Natural killer cell treated with Interleukin-12 subunit alpha and Interleukin-12 subunit beta and Interleukin-15 and Interleukin-18, amount 100 ng/mL, for 72 hours (primary cell): ENCODE results near the gene UBQLN1. TPM values are rescaled to one million over a fixed set of nuclear protein-coding genes. Genes with fewer than 3 reads are reported as not detected.
A peak's percentile ranks its signal among the peaks of the same experiment; 100 is the strongest.
"Not testable (repeated sequence)": the region's sequence is repeated elsewhere in the genome, so short reads cannot be mapped to it uniquely, and the experiment has no call there.

ENCODE experiments used
- ATAC-seq, 2 donors: fragments of 150-1000 bp; cut with Tn5 transposase in 1 of 2; sonication (Bioruptor Pico), chemical (Tn5 transposase) in 1 of 2; 2 replicates each; pipeline ENCODE4 v1.10.0; 2021
- DNase-seq: peaks from one replicate; pipeline ENCODE4 v3.0.0; 2022; ENCODE audit warnings: low spot score
- H3K27ac Mint-ChIP-seq, 2 donors: 1 replicate in 1 of 2; 2 replicates in 1 of 2; pipeline ENCODE4 v1.8.0; 2022; ENCODE audit warnings: mixed read lengths in 2 of 2, mild to moderate bottlenecking in 1 of 2, moderate library complexity in 1 of 2
- H3K27me3 Mint-ChIP-seq, 2 donors: 1 replicate in 1 of 2; 2 replicates in 1 of 2; pipeline ENCODE4 v1.8.0; 2022; ENCODE audit warnings: mixed read lengths in 2 of 2
- H3K36me3 Mint-ChIP-seq: one replicate; pipeline ENCODE4 v1.8.0; 2022; ENCODE audit warnings: mixed read lengths
- H3K4me1 Mint-ChIP-seq, 2 donors: 1 replicate in 1 of 2; 2 replicates in 1 of 2; pipeline ENCODE4 v1.8.0; 2022; ENCODE audit warnings: low read depth in 2 of 2, mixed read lengths in 2 of 2, mild to moderate bottlenecking in 1 of 2
- H3K4me3 Mint-ChIP-seq: one replicate; pipeline ENCODE4 v1.8.0; 2022; ENCODE audit warnings: mixed read lengths
- H3K9me3 Mint-ChIP-seq: 2 replicates; pipeline ENCODE4 v1.8.0; 2022; ENCODE audit warnings: mixed read lengths
- total RNA-seq, 2 donors: library from RNA; stranded (reverse); gene quantifications; one replicate each; pipeline ENCODE4 v1.2.3, GENCODE V29; 2022

Gene UBQLN1
- 10 to 100 TPM; 81.9 to 86.3 TPM for total RNA-seq

DNA sequence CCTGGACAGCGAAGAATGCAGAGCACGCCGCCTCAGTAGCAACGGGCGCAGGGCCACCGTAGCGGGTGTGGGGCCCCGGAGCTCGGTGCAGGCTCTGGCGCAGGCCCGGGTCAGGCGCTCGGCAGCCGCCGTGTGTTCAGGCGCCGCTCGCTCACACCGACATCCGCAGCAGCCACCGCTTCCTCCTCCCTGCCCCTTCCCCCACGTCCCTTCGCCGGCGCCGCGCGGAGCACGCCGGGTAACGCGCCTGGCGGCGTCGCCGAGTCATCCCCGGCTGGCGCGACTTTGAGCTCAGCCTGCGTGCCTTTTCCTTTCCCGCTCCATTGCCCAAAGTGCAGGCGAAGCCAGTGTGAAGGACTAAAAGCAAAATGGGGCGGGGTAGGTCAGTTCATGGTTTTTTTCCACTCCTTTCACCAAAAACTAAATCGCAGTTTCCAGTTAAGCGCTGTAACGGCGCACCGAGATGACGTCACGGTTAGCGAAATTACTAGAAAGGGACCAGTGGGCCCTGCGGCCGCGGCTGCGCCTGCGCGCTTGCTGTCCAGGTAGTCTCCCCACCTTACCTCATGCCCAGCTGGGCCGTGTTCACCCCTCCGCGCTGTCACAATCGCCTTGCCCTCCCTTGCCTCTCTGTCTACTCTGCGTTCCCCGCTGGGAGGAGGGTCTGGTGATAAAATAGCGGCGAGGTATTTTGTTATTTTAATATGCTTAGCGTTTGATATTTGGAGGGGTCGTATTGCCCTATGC, at the start of gene UBQLN1:
Gene UBQLN1 (minus strand): TSS at position 191 of the 747 bp plus-strand sequence. CDS start 279 bp downstream, outside the sequence.
- no peaks in the 10 kb centered on the region for H3K9me3 Mint-ChIP-seq
- peak; percentile 94 to 95 for ATAC-seq
- H3K27me3 Mint-ChIP-seq: no peaks in the 10 kb centered on the region
- peaks cover 26 to 37% of the 10 kb centered on the region in 2 donors for H3K4me1 Mint-ChIP-seq
- peak within 1 kb of the TSS; percentile 99 for H3K4me3 Mint-ChIP-seq
- peak within 1 kb of the TSS; percentile 100 for H3K27ac Mint-ChIP-seq
- DNase-seq: peak; percentile 95
- H3K36me3 Mint-ChIP-seq: peaks cover 6% of the 10 kb centered on the region

- Mint-ChIP-seq H3K9me3 (no peaks in the 10 kb centered on the region), H3K4me3 (no peak overlapping the region), H3K27ac (no peak overlapping the region), H3K27me3 (no peaks in the 10 kb centered on the region), H3K36me3 (no peaks in the 10 kb centered on the region), H3K4me1 (peaks cover 0 to 7% of the 10 kb centered on the region in 2 donors)
- DNase-seq (no peak), ATAC-seq (no peak)
Measured at GRCh38 chr9:83754383-83754977, 46.7 kb upstream of the UBQLN1 start.

DNA sequence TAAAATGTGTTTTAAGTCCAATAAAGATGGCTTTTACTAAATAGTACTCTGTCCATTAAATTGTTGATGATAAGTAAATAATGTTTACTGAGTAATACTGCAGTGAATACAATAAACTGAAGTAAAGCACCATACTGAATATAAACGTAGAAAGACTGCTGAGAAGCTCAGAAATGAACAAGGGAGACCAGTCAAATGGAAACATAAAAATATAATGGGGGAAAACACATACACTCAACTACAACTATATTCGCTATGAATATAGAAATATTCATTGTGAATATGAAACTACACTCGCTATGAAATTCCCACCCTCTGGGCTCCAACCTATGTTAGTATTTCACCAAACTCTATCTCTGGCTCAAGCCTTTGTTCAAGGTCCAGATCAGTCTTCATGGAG, 41.9 kb upstream of the UBQLN1 start:
- H3K4me3 Mint-ChIP-seq: no peak overlapping the region
- ATAC-seq (peak in 1 of 2 donors; percentile 52), DNase-seq (no peak)
- H3K9me3 Mint-ChIP-seq: no peaks in the 10 kb centered on the region
- H3K4me1 Mint-ChIP-seq: peaks cover 0 to 5% of the 10 kb centered on the region in 2 donors
- no peak overlapping the region for H3K27ac Mint-ChIP-seq
- no peaks in the 10 kb centered on the region for H3K27me3 Mint-ChIP-seq
- H3K36me3 Mint-ChIP-seq: no peaks in the 10 kb centered on the region

GRCh38 chr9:83744206-83744605, 36.4 kb upstream of the UBQLN1 start:
- DNase-seq: no peak
- no peak overlapping the region for H3K4me3 Mint-ChIP-seq
- ATAC-seq: no peak
- no peaks in the 10 kb centered on the region for H3K36me3 Mint-ChIP-seq
- no peaks in the 10 kb centered on the region for H3K4me1 Mint-ChIP-seq
- no peak overlapping the region for H3K27ac Mint-ChIP-seq
- H3K27me3 Mint-ChIP-seq: no peaks in the 10 kb centered on the region
- no peaks in the 10 kb centered on the region for H3K9me3 Mint-ChIP-seq

GRCh38 chr9:83733739-83734138, 26.0 kb upstream of the UBQLN1 start:
- DNase-seq: no peak
- Mint-ChIP-seq H3K4me1 (no peaks in the 10 kb centered on the region), H3K27ac (no peak overlapping the region), H3K4me3 (no peak overlapping the region), H3K36me3 (no peaks in the 10 kb centered on the region), H3K27me3 (peaks cover 6 to 30% of the 10 kb centered on the region in 2 donors), H3K9me3 (no peaks in the 10 kb centered on the region)
- no peak for ATAC-seq

DNA sequence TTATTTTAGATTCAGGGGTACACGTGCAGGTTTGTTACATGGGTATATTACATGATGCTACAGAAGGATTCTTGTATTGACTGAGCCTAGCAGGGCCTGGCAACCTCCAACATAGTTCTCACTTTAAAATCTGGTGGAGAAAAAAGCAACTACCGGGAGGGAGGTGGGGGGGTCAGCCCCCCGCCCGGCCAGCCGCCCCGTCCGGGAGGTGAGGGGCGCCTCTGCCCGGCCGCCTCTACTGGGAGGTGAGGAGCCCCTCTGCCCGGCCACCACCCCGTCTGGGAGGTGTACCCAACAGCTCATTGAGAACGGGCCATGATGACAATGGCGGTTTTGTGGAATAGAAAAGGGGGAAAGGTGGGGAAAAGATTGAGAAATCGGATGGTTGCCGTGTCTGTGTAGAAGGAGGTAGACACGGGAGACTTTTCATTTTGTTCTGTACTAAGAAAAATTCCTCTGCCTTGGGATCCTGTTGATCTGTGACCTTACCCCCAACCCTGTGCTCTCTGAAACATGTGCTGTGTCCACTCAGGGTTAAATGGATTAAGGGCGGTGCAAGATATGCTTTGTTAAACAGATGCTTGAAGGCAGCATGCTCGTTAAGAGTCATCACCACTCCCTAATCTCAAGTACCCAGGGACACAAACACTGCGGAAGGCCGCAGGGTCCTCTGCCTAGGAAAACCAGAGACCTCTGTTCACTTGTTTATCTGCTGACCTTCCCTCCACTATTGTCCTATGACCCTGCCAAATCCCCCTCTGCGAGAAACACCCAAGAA, 21.0 kb upstream of the UBQLN1 start:
- not testable (repeated sequence) for DNase-seq, H3K4me3 Mint-ChIP-seq, H3K4me1 Mint-ChIP-seq, ATAC-seq, H3K27ac Mint-ChIP-seq, H3K9me3 Mint-ChIP-seq, H3K36me3 Mint-ChIP-seq
- peaks cover 9 to 23% of the 10 kb centered on the region in 2 donors for H3K27me3 Mint-ChIP-seq

- H3K4me3 Mint-ChIP-seq: no peak overlapping the region
- peaks cover 9 to 18% of the 10 kb centered on the region in 2 donors for H3K27me3 Mint-ChIP-seq
- no peaks in the 10 kb centered on the region for H3K9me3 Mint-ChIP-seq
- DNase-seq (no peak), ATAC-seq (no peak)
- H3K4me1 Mint-ChIP-seq: no peaks in the 10 kb centered on the region
- no peaks in the 10 kb centered on the region for H3K36me3 Mint-ChIP-seq
- H3K27ac Mint-ChIP-seq: no peak overlapping the region
Measured at GRCh38 chr9:83724436-83724835, 16.7 kb upstream of the UBQLN1 start.

- no peak for ATAC-seq
Measured at GRCh38 chr9:83722726-83723495, 15.2 kb upstream of the UBQLN1 start.

DNA sequence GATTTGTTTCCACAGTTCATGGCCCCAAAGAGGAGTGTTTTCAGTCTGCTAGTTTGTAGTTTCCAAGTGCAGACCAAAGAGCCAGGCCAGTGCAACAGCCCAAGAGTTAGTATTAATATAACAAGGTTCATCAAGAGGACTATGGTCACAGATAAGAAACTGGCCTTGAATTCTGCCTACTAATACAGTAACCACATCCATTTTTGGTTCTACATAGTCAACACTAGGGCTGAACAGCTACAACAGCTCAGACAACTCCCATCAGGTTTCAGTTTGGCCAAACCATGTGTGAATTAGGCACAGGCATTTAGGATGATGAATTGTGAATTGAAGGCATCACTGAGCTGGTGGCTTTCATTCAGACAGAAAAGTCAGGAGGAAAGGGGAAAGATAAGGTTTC, 13.8 kb upstream of the UBQLN1 start:
- DNase-seq (no peak), ATAC-seq (no peak)
- no peak overlapping the region for H3K4me3 Mint-ChIP-seq
- H3K4me1 Mint-ChIP-seq: no peaks in the 10 kb centered on the region
- peaks cover 5 to 10% of the 10 kb centered on the region in 2 donors for H3K27me3 Mint-ChIP-seq
- H3K9me3 Mint-ChIP-seq: no peaks in the 10 kb centered on the region
- no peak overlapping the region for H3K27ac Mint-ChIP-seq
- H3K36me3 Mint-ChIP-seq: no peaks in the 10 kb centered on the region

More at GRCh38 chr9:83722726-83723495, 15.2 kb upstream of the UBQLN1 start:
- no peak for DNase-seq
- H3K4me3 Mint-ChIP-seq: no peak overlapping the region
- H3K36me3 Mint-ChIP-seq: no peaks in the 10 kb centered on the region
- no peaks in the 10 kb centered on the region for H3K4me1 Mint-ChIP-seq
- H3K27me3 Mint-ChIP-seq: peaks cover 9 to 17% of the 10 kb centered on the region in 2 donors
- no peak overlapping the region for H3K27ac Mint-ChIP-seq
- no peaks in the 10 kb centered on the region for H3K9me3 Mint-ChIP-seq

GRCh38 chr9:83715794-83716193, 8.0 kb upstream of the UBQLN1 start:
- H3K4me1 Mint-ChIP-seq: no peaks in the 10 kb centered on the region
- H3K27ac Mint-ChIP-seq: no peak overlapping the region
- H3K36me3 Mint-ChIP-seq: no peaks in the 10 kb centered on the region
- ATAC-seq: no peak
- H3K27me3 Mint-ChIP-seq: peaks cover 0 to 18% of the 10 kb centered on the region in 2 donors
- no peaks in the 10 kb centered on the region for H3K9me3 Mint-ChIP-seq
- no peak overlapping the region for H3K4me3 Mint-ChIP-seq
- no peak for DNase-seq

DNA sequence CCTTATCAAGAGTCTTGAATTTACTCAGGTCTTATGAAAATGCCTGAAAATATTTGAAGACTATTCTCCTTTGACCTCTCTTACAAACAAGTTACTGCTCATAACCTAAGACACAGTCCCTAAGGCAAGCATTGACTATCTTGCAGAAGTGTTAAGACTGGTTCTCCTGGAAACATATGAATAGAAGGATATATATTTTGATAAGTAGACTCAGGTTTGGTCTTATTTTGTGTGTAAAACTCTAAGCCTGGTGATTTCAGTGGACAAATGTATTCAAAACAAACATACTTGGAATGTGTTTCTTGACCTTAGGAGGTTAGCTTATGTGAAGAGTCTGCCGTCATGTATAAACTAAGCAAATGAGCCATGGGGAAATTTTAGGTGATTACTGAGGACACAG, 7.5 kb upstream of the UBQLN1 start:
- Mint-ChIP-seq H3K36me3 (no peaks in the 10 kb centered on the region), H3K27me3 (peaks cover 0 to 18% of the 10 kb centered on the region in 2 donors), H3K9me3 (no peaks in the 10 kb centered on the region), H3K4me1 (no peaks in the 10 kb centered on the region), H3K4me3 (no peak overlapping the region), H3K27ac (no peak overlapping the region)
- ATAC-seq (no peak), DNase-seq (no peak)

DNA sequence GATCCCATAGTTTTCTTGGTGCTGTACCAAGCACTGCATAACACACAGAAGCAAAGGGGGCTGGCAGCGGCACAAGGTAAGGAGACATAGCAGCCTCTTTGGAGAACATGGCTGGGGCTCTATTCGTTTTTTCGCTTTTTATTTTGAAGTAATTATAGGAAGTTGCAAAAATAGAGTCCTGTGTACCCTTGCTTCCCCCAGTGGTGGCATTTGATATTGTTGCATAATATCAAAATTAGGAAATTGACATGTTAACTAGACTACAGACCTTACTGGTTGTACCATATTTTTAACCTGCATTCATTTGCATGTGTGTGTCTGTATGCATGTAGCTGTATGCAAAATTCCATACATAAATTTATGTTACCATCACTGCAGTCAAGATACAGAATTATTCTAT, 6.6 kb upstream of the UBQLN1 start:
- Mint-ChIP-seq H3K27me3 (peaks cover 0 to 18% of the 10 kb centered on the region in 2 donors), H3K4me1 (peaks cover 0 to 3% of the 10 kb centered on the region in 2 donors), H3K9me3 (no peaks in the 10 kb centered on the region), H3K36me3 (no peaks in the 10 kb centered on the region), H3K4me3 (no peak overlapping the region), H3K27ac (no peak overlapping the region)
- ATAC-seq: no peak
- no peak for DNase-seq

DNA sequence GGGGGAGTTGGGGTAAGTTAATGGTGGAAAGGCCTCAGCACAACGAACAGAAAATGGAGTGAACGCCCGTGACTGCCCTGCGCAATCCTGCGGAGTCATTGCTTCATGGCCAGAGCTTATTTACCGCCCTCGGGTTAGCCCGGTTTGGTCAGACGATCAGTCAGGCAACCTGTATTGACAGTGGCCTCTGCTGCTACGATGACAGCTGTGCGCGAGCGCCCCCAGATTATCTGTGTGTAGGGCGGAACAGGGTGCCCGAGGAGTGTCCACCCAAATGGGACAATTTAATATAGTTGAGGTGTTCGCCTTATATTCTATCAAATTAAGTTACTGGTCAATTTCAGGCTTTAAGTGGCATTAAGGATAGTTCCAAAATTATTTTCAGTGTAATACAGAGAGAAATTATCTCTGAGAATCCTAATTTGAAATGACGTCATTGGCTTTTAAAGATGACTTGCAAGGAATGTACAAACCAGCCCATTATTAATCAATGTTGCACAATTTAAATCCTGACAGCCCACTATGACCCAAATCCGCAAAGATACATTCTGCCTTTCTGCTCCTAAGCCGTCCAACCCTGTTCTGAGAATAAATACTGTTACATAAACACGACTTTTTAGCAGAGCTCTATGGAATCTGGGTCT, 879 bp upstream of the UBQLN1 start:
- peaks cover 24 to 34% of the 10 kb centered on the region in 2 donors for H3K4me1 Mint-ChIP-seq
- DNase-seq (peak; percentile 71), ATAC-seq (peak; percentile 58 to 62)
- H3K9me3 Mint-ChIP-seq: no peaks in the 10 kb centered on the region
- peak overlapping the region; percentile 99 for H3K4me3 Mint-ChIP-seq
- H3K27ac Mint-ChIP-seq: peak overlapping the region; percentile 100
- H3K27me3 Mint-ChIP-seq: peaks cover 0 to 5% of the 10 kb centered on the region in 2 donors
- peaks cover 6% of the 10 kb centered on the region for H3K36me3 Mint-ChIP-seq
